HEK293 (cell line): ENCODE results near the gene COL18A1.

Experiments
- CTCF ChIA-PET: fragments of 350-600 bp; formaldehyde crosslinking; extraction: SDS; loops from one replicate; lab custom pipeline; 2021; ENCODE audit warnings: antibody characterized with exemption; lab: Yijun Ruan, JAX
- POLR2A ChIA-PET: fragments of 300-600 bp; formaldehyde crosslinking; extraction: SDS; loops from one replicate; lab custom pipeline; 2020; ENCODE audit warnings: antibody characterized with exemption, inconsistent platforms; lab: Yijun Ruan, JAX
- H3K27ac ChIP-seq: fragments of 200-500 bp; sonication (Bioruptor generic); 2 replicates; pipeline ENCODE4 v1.5.1; 2014; ENCODE audit warnings: low read depth, low read length, control low read depth, inconsistent platforms; ENCODE audit errors: extremely low read depth
- H3K36me3 ChIP-seq, 2 experiments: fragments of 200-500 bp in 1 of 2; sonication (Bioruptor generic) in 1 of 2; 1 replicate in 1 of 2; 2 replicates in 1 of 2; pipeline ENCODE4 v1.5.1; 2014 to 2017; ENCODE audit warnings: inconsistent platforms in 2 of 2, low read length in 2 of 2; ENCODE audit not compliant: control insufficient read depth in 2 of 2, insufficient read depth in 1 of 2
- H3K4me1 ChIP-seq: fragments of 200-500 bp; sonication (Bioruptor generic); 2 replicates; pipeline ENCODE4 v1.5.1; 2014; ENCODE audit warnings: mild to moderate bottlenecking, low read length, inconsistent platforms; ENCODE audit not compliant: control insufficient read depth, insufficient read depth
- H3K4me3 ChIP-seq: 2 replicates; pipeline ENCODE4 v1.5.1; 2011; ENCODE audit warnings: low read depth, mild to moderate bottlenecking, control low read depth, low read length, moderate library complexity
- H3K9me3 ChIP-seq: fragments of 200-500 bp; sonication (Bioruptor generic); 2 replicates; pipeline ENCODE4 v1.5.1; 2014; ENCODE audit warnings: low read depth, low read length, inconsistent platforms; ENCODE audit not compliant: control insufficient read depth, insufficient read depth
- GLI4 ChIP-seq: fragments of 450-650 bp; formaldehyde crosslinking; IDR thresholded peaks from 2 replicates; pipeline ENCODE4 v1.5.1; 2016; ENCODE audit warnings: missing biosample characterization, missing genetic modification characterization
- KLF9 ChIP-seq: fragments of 450-650 bp; formaldehyde crosslinking; IDR thresholded peaks from 2 replicates; pipeline ENCODE4 v1.5.1; 2016; ENCODE audit warnings: missing biosample characterization, missing genetic modification characterization, low read depth
- OVOL3 ChIP-seq: fragments of 450-650 bp; formaldehyde crosslinking; IDR thresholded peaks from 2 replicates; pipeline ENCODE4 v1.5.1; 2016; ENCODE audit warnings: missing biosample characterization, missing genetic modification characterization
- SCRT1 ChIP-seq: fragments of 450-650 bp; formaldehyde crosslinking; IDR thresholded peaks from 2 replicates; pipeline ENCODE4 v1.5.1; 2016; ENCODE audit warnings: missing biosample characterization, missing genetic modification characterization, borderline replicate concordance
- SP7 ChIP-seq: fragments of 450-650 bp; formaldehyde crosslinking; IDR thresholded peaks from 2 replicates; pipeline ENCODE4 v1.5.1; 2016; ENCODE audit warnings: missing biosample characterization, missing genetic modification characterization
- ZBTB1 ChIP-seq: fragments of 450-650 bp; formaldehyde crosslinking; IDR thresholded peaks from 2 replicates; pipeline ENCODE4 v1.5.1; 2016; ENCODE audit warnings: missing biosample characterization, missing genetic modification characterization
- ZBTB17 ChIP-seq: fragments of 450-650 bp; formaldehyde crosslinking; IDR thresholded peaks from 2 replicates; pipeline ENCODE4 v1.5.1; 2016; ENCODE audit warnings: missing biosample characterization, missing genetic modification characterization
- ZBTB48 ChIP-seq: fragments of 450-650 bp; formaldehyde crosslinking; IDR thresholded peaks from 2 replicates; pipeline ENCODE4 v1.5.1; 2016; ENCODE audit warnings: missing biosample characterization, missing genetic modification characterization
- ZNF157 ChIP-seq: fragments of 450-650 bp; formaldehyde crosslinking; IDR thresholded peaks from 2 replicates; pipeline ENCODE4 v1.5.1; 2016; ENCODE audit warnings: missing biosample characterization, missing genetic modification characterization
- ZNF202 ChIP-seq: fragments of 450-650 bp; formaldehyde crosslinking; IDR thresholded peaks from 2 replicates; pipeline ENCODE4 v1.5.1; 2016; ENCODE audit warnings: missing biosample characterization, missing genetic modification characterization, borderline replicate concordance
- ZNF24 ChIP-seq: fragments of 450-650 bp; formaldehyde crosslinking; IDR thresholded peaks from 2 replicates; pipeline ENCODE4 v1.5.1; 2016; ENCODE audit warnings: missing biosample characterization, missing genetic modification characterization
- ZNF350 ChIP-seq: fragments of 450-650 bp; formaldehyde crosslinking; IDR thresholded peaks from 2 replicates; pipeline ENCODE4 v1.5.0; 2017; ENCODE audit warnings: missing biosample characterization, mild to moderate bottlenecking, missing genetic modification characterization
- ZNF473 ChIP-seq: fragments of 450-650 bp; formaldehyde crosslinking; IDR thresholded peaks from 2 replicates; pipeline ENCODE4 v1.5.1; 2017; ENCODE audit warnings: missing biosample characterization, missing genetic modification characterization
- ZNF501 ChIP-seq: fragments of 450-650 bp; formaldehyde crosslinking; IDR thresholded peaks from 2 replicates; pipeline ENCODE4 v1.5.1; 2016; ENCODE audit warnings: missing biosample characterization, missing genetic modification characterization
- ZNF529 ChIP-seq: fragments of 450-650 bp; formaldehyde crosslinking; IDR thresholded peaks from 2 replicates; pipeline ENCODE4 v1.5.1; 2017; ENCODE audit warnings: missing genetic modification characterization, missing biosample characterization; ENCODE audit not compliant: insufficient replicate concordance
- ZNF544 ChIP-seq: fragments of 450-650 bp; formaldehyde crosslinking; IDR thresholded peaks from 2 replicates; pipeline ENCODE4 v1.5.0; 2017; ENCODE audit warnings: missing biosample characterization, missing genetic modification characterization
- ZNF549 ChIP-seq: fragments of 450-650 bp; IDR thresholded peaks from 2 replicates; pipeline ENCODE4 v1.5.1; 2018; ENCODE audit warnings: missing biosample characterization, missing genetic modification characterization, mild to moderate bottlenecking, inconsistent platforms, moderate library complexity
- ZNF621 ChIP-seq: fragments of 450-650 bp; formaldehyde crosslinking; IDR thresholded peaks from 2 replicates; pipeline ENCODE4 v1.5.1; 2017; ENCODE audit warnings: missing biosample characterization, missing genetic modification characterization
- ZNF623 ChIP-seq: fragments of 450-650 bp; formaldehyde crosslinking; IDR thresholded peaks from 2 replicates; pipeline ENCODE4 v1.5.1; 2016; ENCODE audit warnings: missing biosample characterization, missing genetic modification characterization
- ZNF645 ChIP-seq: fragments of 450-650 bp; formaldehyde crosslinking; IDR thresholded peaks from 2 replicates; pipeline ENCODE4; 2016; ENCODE audit warnings: missing biosample characterization, missing genetic modification characterization
- ZNF654 ChIP-seq: fragments of 450-650 bp; formaldehyde crosslinking; IDR thresholded peaks from 2 replicates; pipeline ENCODE4 v1.5.1; 2016; ENCODE audit warnings: low read depth, missing biosample characterization, missing genetic modification characterization
- ZNF701 ChIP-seq: fragments of 450-650 bp; formaldehyde crosslinking; IDR thresholded peaks from 2 replicates; pipeline ENCODE4 v1.5.1; 2016; ENCODE audit warnings: missing biosample characterization, missing genetic modification characterization
- ZNF747 ChIP-seq: fragments of 450-650 bp; formaldehyde crosslinking; IDR thresholded peaks from 2 replicates; pipeline ENCODE4 v1.5.1; 2016; ENCODE audit warnings: missing biosample characterization, missing genetic modification characterization
- ZNF768 ChIP-seq: fragments of 450-650 bp; formaldehyde crosslinking; IDR thresholded peaks from 2 replicates; pipeline ENCODE4 v1.5.1; 2018; ENCODE audit warnings: missing biosample characterization, mild to moderate bottlenecking, missing genetic modification characterization
- TF ChIP-seq, protein P1 (sequence below): fragments of 450-650 bp; formaldehyde crosslinking; IDR thresholded peaks from 2 replicates; pipeline ENCODE4 v1.5.1; 2016; ENCODE audit warnings: missing biosample characterization, missing genetic modification characterization
- TF ChIP-seq, protein P2 (sequence below): fragments of 450-650 bp; formaldehyde crosslinking; IDR thresholded peaks from 2 replicates; pipeline ENCODE4 v1.5.1; 2016; ENCODE audit warnings: missing biosample characterization, missing genetic modification characterization, low read depth
- TF ChIP-seq, protein P3 (sequence below): fragments of 450-650 bp; formaldehyde crosslinking; IDR thresholded peaks from 2 replicates; pipeline ENCODE4 v1.5.1; 2016; ENCODE audit warnings: missing biosample characterization, missing genetic modification characterization

COL18A1 gene

DNA sequence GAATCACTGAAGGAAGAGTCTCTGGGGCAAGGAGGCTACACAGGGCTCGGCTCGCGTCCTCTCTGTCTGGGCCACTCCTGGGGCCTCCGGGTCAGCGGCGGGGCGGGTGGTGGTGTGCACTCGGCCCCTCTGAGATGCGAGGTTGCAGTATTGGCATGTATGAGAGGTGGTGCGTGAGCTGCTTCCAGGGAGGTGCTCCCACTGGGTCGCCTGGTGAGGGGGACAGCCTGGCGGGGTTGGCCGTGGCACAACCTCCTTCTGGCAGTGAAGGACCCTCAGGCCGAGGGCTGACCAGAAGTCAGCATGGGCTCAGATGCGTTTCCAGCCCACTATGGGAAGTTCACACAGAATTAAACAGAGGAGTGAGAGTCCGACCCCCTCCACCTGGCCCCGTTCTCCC, 38.5 kb upstream of the COL18A1 start:
- no peak overlapping the region for H3K4me3 ChIP-seq
- H3K9me3 ChIP-seq = no peaks in the 10 kb centered on the region
- no peaks in the 10 kb centered on the region for H3K36me3 ChIP-seq
- H3K4me1 ChIP-seq = no peaks in the 10 kb centered on the region
- TF ChIP-seq ZBTB1 (no peak), ZNF747 (tag by site-specific recombination) (no peak), ZNF501 (tag by site-specific recombination) (no peak), ZNF701 (tag by site-specific recombination) (no peak), ZNF645 (no peak), SP7 (tag by site-specific recombination) (no peak), ZNF549 (no peak), ZNF529 (no peak), GLI4 (tag by site-specific recombination) (no peak), SCRT1 (no peak)
- CTCF ChIA-PET = no interaction called here
- no peak overlapping the region for H3K27ac ChIP-seq
- POLR2A ChIA-PET = no interaction called here

DNA sequence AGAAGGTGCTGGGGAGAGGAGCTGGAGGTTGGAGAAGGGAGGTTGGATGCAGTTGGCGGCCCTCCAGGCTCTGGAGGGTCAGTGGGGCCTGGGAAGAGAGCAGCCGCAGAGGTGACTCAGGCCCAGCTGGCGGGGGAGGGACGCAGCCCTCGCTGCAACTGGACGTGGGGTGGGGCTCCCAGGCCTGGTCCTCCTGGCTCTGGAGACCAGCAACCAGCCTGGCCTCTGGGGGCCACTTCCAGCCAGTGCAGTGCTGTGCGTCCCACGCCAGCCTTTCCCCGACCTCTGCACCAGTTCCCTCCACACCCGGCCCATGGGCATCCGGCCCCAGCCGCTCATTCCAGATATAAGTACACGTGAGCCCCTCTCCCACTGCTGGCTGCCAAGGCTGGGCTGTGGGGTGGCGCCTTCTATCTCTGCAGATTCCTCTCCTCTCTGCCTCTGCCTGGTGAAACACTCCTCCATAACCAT, 38.0 kb upstream of the COL18A1 start:
- no peak overlapping the region for H3K27ac ChIP-seq
- no peaks in the 10 kb centered on the region for H3K4me1 ChIP-seq
- no peak overlapping the region for H3K4me3 ChIP-seq
- ChIA-PET CTCF (no interaction called here), POLR2A (no interaction called here)
- H3K36me3 ChIP-seq = no peaks in the 10 kb centered on the region
- no peaks in the 10 kb centered on the region for H3K9me3 ChIP-seq
- TF ChIP-seq ZNF623 (tag by site-specific recombination) = no peak
- no peak for TF ChIP-seq ZNF544
- TF ChIP-seq ZNF157 (tag by site-specific recombination) = no peak
- TF ChIP-seq, protein P1, sequence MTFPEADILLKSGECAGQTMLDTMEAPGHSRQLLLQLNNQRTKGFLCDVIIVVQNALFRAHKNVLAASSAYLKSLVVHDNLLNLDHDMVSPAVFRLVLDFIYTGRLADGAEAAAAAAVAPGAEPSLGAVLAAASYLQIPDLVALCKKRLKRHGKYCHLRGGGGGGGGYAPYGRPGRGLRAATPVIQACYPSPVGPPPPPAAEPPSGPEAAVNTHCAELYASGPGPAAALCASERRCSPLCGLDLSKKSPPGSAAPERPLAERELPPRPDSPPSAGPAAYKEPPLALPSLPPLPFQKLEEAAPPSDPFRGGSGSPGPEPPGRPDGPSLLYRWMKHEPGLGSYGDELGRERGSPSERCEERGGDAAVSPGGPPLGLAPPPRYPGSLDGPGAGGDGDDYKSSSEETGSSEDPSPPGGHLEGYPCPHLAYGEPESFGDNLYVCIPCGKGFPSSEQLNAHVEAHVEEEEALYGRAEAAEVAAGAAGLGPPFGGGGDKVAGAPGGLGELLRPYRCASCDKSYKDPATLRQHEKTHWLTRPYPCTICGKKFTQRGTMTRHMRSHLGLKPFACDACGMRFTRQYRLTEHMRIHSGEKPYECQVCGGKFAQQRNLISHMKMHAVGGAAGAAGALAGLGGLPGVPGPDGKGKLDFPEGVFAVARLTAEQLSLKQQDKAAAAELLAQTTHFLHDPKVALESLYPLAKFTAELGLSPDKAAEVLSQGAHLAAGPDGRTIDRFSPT (tag by site-specific recombination) = no peak
- TF ChIP-seq, protein P2, sequence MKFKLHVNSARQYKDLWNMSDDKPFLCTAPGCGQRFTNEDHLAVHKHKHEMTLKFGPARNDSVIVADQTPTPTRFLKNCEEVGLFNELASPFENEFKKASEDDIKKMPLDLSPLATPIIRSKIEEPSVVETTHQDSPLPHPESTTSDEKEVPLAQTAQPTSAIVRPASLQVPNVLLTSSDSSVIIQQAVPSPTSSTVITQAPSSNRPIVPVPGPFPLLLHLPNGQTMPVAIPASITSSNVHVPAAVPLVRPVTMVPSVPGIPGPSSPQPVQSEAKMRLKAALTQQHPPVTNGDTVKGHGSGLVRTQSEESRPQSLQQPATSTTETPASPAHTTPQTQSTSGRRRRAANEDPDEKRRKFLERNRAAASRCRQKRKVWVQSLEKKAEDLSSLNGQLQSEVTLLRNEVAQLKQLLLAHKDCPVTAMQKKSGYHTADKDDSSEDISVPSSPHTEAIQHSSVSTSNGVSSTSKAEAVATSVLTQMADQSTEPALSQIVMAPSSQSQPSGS (tag by site-specific recombination) = no peak
- no peak for TF ChIP-seq ZNF24 (tag by site-specific recombination)

GRCh38 chr21:45367402-45368351, 37.3 kb upstream of the COL18A1 start:
- Histone ChIP-seq H3K36me3 (no peaks in the 10 kb centered on the region), H3K4me1 (no peaks in the 10 kb centered on the region), H3K4me3 (no peak overlapping the region), H3K9me3 (no peaks in the 10 kb centered on the region), H3K27ac (no peak overlapping the region)
- CTCF ChIA-PET = interaction anchor here (0.6 kb wide), 1 partner anchor 14 kb away, joined by 3 read pairs; no protein-coding TSS in a partner anchor
- POLR2A ChIA-PET = no interaction called here
- TF ChIP-seq ZBTB17 (tag by site-specific recombination) (no peak), ZNF654 (no peak), OVOL3 (tag by site-specific recombination) (no peak), KLF9 (tag by site-specific recombination) (no peak), ZBTB48 (tag by site-specific recombination) (no peak), ZNF473 (tag by site-specific recombination) (no peak), ZNF768 (tag by site-specific recombination) (no peak), ZNF350 (tag by site-specific recombination) (no peak), ZNF621 (tag by site-specific recombination) (no peak), ZNF202 (tag by site-specific recombination) (no peak)
- TF ChIP-seq, protein P3, sequence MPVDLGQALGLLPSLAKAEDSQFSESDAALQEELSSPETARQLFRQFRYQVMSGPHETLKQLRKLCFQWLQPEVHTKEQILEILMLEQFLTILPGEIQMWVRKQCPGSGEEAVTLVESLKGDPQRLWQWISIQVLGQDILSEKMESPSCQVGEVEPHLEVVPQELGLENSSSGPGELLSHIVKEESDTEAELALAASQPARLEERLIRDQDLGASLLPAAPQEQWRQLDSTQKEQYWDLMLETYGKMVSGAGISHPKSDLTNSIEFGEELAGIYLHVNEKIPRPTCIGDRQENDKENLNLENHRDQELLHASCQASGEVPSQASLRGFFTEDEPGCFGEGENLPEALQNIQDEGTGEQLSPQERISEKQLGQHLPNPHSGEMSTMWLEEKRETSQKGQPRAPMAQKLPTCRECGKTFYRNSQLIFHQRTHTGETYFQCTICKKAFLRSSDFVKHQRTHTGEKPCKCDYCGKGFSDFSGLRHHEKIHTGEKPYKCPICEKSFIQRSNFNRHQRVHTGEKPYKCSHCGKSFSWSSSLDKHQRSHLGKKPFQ (tag by site-specific recombination) = no peak
